ENCODE measurements around the gene FAM163A. TPM values are rescaled to one million over a fixed set of nuclear protein-coding genes. Genes with fewer than 3 reads are reported as not detected.
"Not testable (repeated sequence)": the region's sequence is repeated elsewhere in the genome, so short reads cannot be mapped to it uniquely, and the experiment has no call there.

Gene FAM163A
- total RNA-seq, 1 donor from 2014 or later, result 0.17 TPM

- TF ChIP-seq CTCF (IDR thresholded peaks at IDR 0.05; ENCODE audit: insufficient read depth, low read length, poor library complexity, severe bottlenecking), result no peak
- H3K4me3 ChIP-seq (ENCODE audit: low read depth, low read length), result no peak overlapping the region
- DNase-seq (ENCODE audit: low read depth), result no peak
- peaks cover 4% of the 10 kb centered on the region for H3K36me3 ChIP-seq (ENCODE audit: control insufficient read depth, insufficient read depth, low read length)
- no peaks in the 10 kb centered on the region for H3K27me3 ChIP-seq (ENCODE audit: control insufficient read depth, insufficient read depth, low read length)
Observed at GRCh38 chr1:179853102-179853501, 110.0 kb downstream of the FAM163A start.

- DNase-seq (ENCODE audit: low read depth); H3K36me3 ChIP-seq (ENCODE audit: control insufficient read depth, insufficient read depth, low read length); H3K27me3 ChIP-seq (ENCODE audit: control insufficient read depth, insufficient read depth, low read length); H3K4me3 ChIP-seq (ENCODE audit: low read depth, low read length): not testable (repeated sequence)
Observed at GRCh38 chr1:179855831-179856230, 112.7 kb downstream of the FAM163A start.

- DNase-seq (ENCODE audit: low read depth), result no peak
- no peak overlapping the region for H3K4me3 ChIP-seq (ENCODE audit: low read depth, low read length)
- H3K36me3 ChIP-seq (ENCODE audit: control insufficient read depth, insufficient read depth, low read length), result no peaks in the 10 kb centered on the region
- TF ChIP-seq CTCF (IDR thresholded peaks at IDR 0.05; ENCODE audit: insufficient read depth, low read length, poor library complexity, severe bottlenecking), result no peak
- H3K27me3 ChIP-seq (ENCODE audit: control insufficient read depth, insufficient read depth, low read length), result no peaks in the 10 kb centered on the region
Observed at GRCh38 chr1:179856296-179856695, 113.2 kb downstream of the FAM163A start.

GRCh38 chr1:179857009-179857408 is 113.9 kb downstream of the FAM163A start:
- no peak overlapping the region for H3K4me3 ChIP-seq (ENCODE audit: low read depth, low read length)
- H3K27me3 ChIP-seq (ENCODE audit: control insufficient read depth, insufficient read depth, low read length), result no peaks in the 10 kb centered on the region
- TF ChIP-seq CTCF (IDR thresholded peaks at IDR 0.05; ENCODE audit: insufficient read depth, low read length, poor library complexity, severe bottlenecking), result no peak
- no peaks in the 10 kb centered on the region for H3K36me3 ChIP-seq (ENCODE audit: control insufficient read depth, insufficient read depth, low read length)
- no peak for DNase-seq (ENCODE audit: low read depth)

- no peak for DNase-seq (ENCODE audit: low read depth)
- H3K4me3 ChIP-seq (ENCODE audit: low read depth, low read length), result no peak overlapping the region
- no peaks in the 10 kb centered on the region for H3K27me3 ChIP-seq (ENCODE audit: control insufficient read depth, insufficient read depth, low read length)
- H3K36me3 ChIP-seq (ENCODE audit: control insufficient read depth, insufficient read depth, low read length), result no peaks in the 10 kb centered on the region
- TF ChIP-seq CTCF (IDR thresholded peaks at IDR 0.05; ENCODE audit: insufficient read depth, low read length, poor library complexity, severe bottlenecking), result no peak
Observed at GRCh38 chr1:179860652-179861051, 117.6 kb downstream of the FAM163A start.

- Histone ChIP-seq H3K27me3 (ENCODE audit: control insufficient read depth, insufficient read depth, low read length) (no peaks in the 10 kb centered on the region), H3K4me3 (ENCODE audit: low read depth, low read length) (no peak overlapping the region), H3K36me3 (ENCODE audit: control insufficient read depth, insufficient read depth, low read length) (no peaks in the 10 kb centered on the region)
- TF ChIP-seq CTCF (IDR thresholded peaks at IDR 0.05; ENCODE audit: insufficient read depth, low read length, poor library complexity, severe bottlenecking), result no peak
- DNase-seq (ENCODE audit: low read depth), result no peak
Observed at GRCh38 chr1:179865377-179865776, 122.3 kb downstream of the FAM163A start.

Other genes starting within 250 kb of the FAM163A start
- gene NPHS2, start 167.3 kb upstream of the FAM163A start, total RNA-seq, result 1.7 and 2.5 TPM in 2 replicates
- 0.34 and 0.54 TPM in 2 replicates for gene TDRD5, start 151.5 kb upstream of the FAM163A start, total RNA-seq
- gene TOR1AIP2, start 134.5 kb downstream of the FAM163A start, total RNA-seq, result 52.9 and 64.1 TPM in 2 replicates
- gene TOR1AIP1, start 139.0 kb downstream of the FAM163A start, total RNA-seq, result 43.0 and 49.2 TPM in 2 replicates
- 24.9 and 27.2 TPM in 2 replicates for gene CEP350, start 211.5 kb downstream of the FAM163A start, total RNA-seq